Measurements from ENCODE around the gene SRPK2. TPM values are rescaled to one million over a fixed set of nuclear protein-coding genes. Genes with fewer than 3 reads are reported as not detected.

SRPK2 gene
- total and polyA plus RNA-seq, 2 of the 8 experiments (the other 6 are each of a cell fraction or from before 2014, with no cell fraction given): 10.0 to 47.1 TPM

DNA sequence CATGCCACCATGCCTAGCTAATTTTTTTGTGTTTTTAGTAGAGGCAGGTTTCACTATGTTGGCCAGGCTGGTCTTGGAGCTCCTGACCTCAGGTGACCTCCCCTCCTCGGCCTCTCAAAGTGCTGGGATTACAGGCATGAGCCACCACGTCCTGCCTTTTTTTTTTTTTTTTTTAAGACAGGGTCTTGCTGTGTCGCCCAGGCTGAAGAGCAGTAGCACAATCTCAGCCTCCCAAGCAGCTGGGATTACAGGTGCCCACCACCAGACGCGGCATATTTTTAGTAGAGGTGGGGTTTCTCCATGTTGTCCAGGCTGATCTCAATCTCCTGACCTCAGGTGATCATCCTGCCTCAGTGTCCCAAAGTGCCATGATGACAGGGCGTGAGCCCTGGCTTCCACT lies 14.4 kb upstream of the SRPK2 start (continued):
- no peak for TF ChIP-seq HDAC2 (IDR thresholded peaks at IDR 0.05; ENCODE audit: borderline replicate concordance in 1 of 2, low read depth in 2 of 2, low read length in 2 of 2)
- no peak for TF ChIP-seq MAFK (IDR thresholded peaks at IDR 0.05; ENCODE audit: low read depth, low read length)
- no peak for TF ChIP-seq RFX5 (IDR thresholded peaks at IDR 0.05; ENCODE audit: borderline replicate concordance, low read depth, low read length)
- TF ChIP-seq GTF2F1 (IDR thresholded peaks at IDR 0.05; ENCODE audit: borderline replicate concordance, low read depth, low read length): no peak
